Skeletal muscle cell (primary cell): ENCODE measurements around the gene BLZF1.
"Not testable (repeated sequence)": the region's sequence is repeated elsewhere in the genome, so short reads cannot be mapped to it uniquely, and the experiment has no call there.

Experiments used
- DNase-seq: peaks from one replicate; pipeline ENCODE4 v3.0.0-alpha.2; 2010; ENCODE audit warnings: low read depth
- H3K4me3 ChIP-seq: 2 replicates; pipeline ENCODE4 v1.5.1; 2011; ENCODE audit warnings: low read depth, mild to moderate bottlenecking, control low read depth, low read length, moderate library complexity

BLZF1 gene

DNA sequence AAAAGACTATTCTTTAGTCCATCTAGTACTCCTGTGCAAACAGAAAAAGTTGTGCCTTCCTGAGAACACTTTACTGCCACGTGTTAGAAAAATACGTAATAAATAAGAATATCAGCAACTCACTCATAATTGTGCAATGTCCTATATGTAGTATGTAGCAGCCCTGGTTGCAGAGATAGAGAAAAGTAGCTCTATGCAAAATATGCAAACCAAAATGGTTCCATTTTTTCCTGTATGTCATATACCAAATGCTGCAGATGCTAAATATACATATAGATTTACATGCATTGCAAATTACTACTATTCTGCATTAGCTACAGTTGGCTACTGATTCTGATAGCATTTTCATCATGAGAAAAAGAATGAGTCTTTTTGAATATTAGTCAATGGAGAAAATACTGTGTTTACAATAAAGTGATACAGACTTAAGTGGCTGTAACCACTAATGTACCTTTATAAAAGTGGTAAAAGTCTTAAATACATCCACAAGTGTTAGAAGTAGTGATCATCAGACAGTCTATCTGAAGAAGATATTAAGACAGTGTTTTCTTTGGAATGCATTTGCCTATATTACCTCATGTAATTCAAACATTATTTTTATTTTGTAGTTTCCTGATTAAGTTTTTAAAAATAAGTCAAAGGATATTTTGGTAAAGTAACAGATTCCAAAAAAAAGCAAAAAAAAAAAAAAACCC, 20.2 kb upstream of the BLZF1 start:
- no peak for DNase-seq
- H3K4me3 ChIP-seq = no peak overlapping the region

DNA sequence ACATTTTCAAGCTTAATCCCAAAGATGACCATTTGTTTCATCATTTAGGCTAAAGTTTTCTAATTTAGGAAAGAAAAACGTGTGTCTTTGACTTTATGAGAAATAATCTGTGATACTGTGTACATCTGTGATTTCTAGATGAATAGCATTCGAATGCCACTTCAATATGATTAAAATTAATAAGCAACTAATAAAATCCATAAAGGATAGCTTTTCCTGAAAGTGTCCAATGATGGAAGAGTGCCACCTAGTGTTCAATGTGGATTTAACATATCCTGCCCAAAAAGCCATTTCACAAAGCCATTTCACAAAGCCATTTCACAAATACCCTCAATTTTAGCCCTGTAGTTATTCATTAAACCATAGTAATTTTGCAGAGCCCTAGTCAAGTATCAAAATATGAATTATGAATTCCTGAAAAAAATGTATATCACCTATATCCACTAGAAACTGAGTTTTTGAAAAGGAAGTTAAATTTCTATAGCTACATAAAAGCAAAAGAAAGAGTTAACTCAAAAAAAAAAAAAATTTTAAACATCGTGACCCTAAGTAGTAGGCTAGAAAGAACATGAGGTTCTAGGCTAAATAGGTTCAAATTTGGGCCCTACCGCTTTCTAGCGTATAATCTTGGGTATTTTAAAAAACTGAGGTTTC, 19.5 kb upstream of the BLZF1 start:
- H3K4me3 ChIP-seq = no peak overlapping the region
- no peak for DNase-seq

DNA sequence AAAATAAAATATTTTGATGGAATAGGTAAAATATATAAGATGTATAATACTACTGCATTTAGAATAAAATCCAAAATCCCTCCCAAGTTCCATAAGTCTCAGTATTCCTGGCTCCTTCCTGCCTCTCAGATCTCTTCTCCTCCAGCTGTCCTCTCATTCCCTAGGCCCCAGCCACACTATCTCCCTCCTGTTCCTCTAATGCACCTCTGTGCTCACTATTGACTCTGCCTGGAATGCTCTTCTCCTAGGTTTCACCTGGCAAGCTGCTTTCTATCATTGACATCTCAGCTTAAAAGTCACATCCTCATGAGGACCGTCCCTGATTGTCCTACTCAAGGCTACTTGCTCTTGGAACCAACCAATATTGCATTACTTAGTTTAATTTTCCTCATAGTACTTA, 7.6 kb upstream of the BLZF1 start:
- no peak for DNase-seq
- H3K4me3 ChIP-seq = no peak overlapping the region

DNA sequence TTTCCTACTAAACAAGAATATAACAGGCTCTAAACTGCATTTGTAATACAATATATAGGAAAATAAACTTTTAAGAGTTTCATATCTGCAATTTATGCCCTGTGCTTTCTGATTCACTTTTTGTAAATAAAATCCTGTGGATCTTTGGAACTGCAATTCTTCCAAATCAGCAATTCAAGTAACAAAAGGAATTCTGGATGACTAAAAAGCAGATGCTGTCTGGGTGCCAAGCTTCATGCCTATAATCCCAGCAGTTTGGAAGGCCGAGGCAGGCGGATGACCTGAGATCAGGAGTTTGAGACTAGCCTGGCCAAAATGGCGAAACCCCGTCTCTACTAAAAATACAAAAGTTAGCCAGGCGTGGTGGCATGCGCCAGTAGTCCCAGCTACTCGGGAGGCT, 6.7 kb upstream of the BLZF1 start:
- DNase-seq = no peak
- no peak overlapping the region for H3K4me3 ChIP-seq

DNA sequence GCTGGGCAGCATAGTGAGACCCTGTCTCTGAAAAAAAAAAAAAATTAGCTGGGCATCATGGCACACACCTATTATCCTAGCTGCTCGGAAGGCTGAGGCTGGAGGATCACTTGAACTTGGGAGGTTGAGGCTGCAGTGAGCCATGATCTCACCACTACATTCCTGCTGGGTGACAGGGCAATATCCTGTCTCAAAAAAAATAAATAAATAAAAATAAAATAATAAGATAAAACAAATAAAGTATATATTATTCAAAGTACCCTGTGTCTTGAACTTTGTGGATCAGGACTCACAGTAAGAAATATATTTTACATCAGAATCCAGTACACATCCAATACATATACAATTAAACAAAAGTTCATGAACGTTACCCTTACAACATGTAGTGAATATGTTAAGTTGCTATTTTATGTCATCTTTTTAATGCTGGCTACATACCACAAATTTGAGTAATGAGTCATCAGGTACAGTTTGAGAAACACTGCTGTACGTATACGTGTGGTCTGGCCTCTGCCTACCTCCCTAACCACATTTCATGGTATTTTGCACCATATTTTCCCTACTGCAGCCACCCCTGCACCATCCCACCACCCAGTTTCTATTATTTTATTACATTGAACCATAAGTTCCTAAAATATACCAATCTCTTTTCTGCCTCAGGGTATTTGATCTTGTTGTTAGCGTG, 4.8 kb upstream of the BLZF1 start:
- H3K4me3 ChIP-seq = no peak overlapping the region
- DNase-seq = peak; percentile 83

DNA sequence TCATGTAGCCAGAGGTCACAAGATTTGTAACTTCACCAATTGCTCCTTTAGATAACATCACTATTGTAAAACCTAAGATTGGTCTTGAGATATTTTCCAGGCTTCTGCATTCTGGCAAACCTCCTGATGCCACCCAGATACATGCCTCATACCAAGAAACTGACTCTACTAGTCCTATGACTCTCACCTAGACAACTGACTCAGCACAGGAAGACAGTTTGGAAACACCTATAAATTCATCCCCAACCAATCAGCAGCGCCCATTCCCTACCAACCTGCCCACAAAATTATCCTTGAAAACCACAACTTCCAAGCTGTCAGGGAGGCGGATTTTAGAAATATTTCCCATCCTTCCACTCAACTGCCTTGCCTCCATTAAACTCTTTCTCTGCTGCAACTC, 3.0 kb upstream of the BLZF1 start:
- DNase-seq = no peak

DNA sequence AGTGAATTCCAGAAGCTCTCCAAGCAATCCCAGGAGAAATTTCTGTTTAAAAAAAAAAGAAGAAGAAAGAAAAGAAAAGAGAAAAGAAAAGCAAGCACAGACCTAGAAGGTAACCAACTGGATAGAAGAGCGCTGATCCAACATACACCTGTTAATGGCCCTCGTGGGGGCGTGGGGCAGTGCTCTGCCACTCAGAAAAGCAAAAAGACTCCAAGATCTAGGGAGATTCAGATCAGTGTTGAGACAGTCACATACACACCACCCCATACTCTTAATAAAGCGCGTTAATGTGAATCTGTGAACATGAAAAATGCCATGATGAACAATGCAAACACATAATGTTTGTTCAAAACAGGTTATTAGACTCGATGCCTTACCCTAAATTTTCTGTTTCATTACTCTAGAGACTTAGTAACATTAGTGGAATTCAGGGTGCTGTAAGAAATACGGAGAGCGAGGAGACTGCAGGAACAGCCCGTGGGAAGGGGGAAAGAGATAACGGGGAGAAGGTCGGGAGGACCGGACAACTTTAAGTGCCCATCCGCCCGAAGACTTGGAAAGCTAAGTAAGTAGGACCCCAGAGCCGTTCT, 804 bp upstream of the BLZF1 start:
- H3K4me3 ChIP-seq = peak overlapping the region; percentile 89
- DNase-seq = no peak

More for the DNA sequence above, 3.0 kb upstream of the BLZF1 start:
- no peak overlapping the region for H3K4me3 ChIP-seq

DNA sequence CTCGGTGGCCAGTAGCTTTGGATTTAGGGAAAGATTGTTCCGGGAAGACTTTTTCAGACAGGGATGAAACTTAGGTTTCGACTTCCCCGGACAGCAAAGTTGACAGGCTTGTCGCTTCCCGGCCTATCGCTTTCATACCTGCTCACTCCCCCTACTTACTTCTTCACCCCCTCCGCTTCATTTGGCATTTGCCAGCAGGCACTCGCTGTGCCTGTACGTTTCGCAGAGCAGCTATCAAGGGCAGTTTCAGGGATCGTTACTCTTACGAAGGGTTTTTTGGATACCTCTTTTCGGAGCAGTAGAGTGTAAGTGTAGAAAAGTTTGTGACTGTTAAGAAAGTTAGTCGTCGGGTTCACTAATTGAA, 393 bp downstream of the BLZF1 start:
- peak overlapping the region; percentile 89 for H3K4me3 ChIP-seq
- DNase-seq = no peak

DNA sequence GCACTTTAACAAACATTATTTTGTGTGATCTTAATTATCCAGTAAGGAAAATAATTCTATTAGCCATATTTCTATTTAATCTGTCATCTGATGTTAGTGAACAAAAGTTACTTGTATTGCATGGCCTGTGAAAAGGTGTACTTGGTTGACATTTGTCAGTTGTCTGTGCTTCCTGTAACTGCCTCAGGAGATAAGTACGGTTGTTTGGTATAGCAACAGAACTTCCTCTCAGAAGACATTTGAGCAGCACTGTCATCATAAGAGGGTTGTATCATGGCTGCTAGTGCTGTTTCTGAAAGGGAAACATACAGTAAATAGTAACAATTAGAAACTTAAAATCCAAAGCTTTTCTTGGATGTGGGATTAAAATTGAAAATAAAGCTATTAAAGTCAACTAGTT, 3.4 kb downstream of the BLZF1 start:
- H3K4me3 ChIP-seq = no peak overlapping the region
- no peak for DNase-seq

DNA sequence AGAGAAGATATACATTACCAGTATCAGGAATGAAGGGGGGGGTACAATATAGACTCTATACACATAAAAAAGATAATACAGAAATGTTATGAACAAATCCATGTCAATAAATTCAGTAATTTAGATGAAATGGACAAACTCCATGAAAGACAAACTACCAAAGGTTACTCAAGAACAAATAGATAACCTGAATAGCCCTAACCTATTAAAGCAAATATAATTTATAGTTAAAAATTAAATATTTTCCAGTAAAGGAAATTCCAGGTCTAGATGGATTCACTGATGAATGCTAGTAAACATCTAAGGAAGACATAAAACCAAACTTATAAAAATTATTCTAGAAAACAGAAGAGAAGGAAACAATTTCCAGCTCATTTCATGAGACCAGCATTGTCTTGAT, 13.2 kb downstream of the BLZF1 start:
- no peak for DNase-seq

DNA sequence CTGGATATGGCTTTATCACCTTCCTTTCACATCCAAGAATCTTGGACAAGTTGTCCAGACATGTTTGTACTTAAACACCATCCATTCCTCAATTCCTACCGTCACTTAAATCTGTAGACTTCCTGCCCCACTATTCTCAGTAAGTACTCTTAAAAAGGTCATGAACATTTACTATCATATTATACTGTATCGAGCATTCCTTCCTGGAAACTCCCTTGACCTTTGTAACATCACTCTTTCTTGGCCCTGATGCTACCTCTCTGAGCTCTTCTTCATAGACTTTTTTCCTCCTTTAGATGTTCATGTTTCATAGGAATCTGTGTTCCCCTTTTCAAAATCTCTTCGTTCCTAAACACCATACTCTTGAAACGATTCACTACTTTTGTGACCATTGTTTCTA, 15.5 kb downstream of the BLZF1 start:
- DNase-seq = no peak
- no peak overlapping the region for H3K4me3 ChIP-seq

More for the DNA sequence above, 13.2 kb downstream of the BLZF1 start:
- H3K4me3 ChIP-seq = no peak overlapping the region

DNA sequence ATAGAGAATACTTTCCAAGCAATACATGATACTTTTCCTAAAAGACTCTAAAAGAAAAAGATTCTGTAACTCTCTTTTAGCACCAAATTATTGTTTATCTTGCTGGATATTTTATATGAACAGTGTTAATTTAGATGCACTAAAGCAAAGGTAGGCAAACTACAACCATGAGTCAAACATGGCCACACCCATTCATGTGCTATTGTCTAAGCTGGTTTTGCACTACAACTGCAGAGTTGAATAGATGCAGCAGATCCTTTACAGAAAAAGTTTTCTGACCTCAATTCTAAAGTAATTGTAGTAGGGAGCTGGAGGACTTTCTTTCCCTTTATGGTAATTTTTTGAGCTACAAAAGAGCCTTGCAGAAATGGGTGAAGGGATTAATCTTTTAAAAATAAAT, 19.4 kb downstream of the BLZF1 start:
- DNase-seq = no peak

DNA sequence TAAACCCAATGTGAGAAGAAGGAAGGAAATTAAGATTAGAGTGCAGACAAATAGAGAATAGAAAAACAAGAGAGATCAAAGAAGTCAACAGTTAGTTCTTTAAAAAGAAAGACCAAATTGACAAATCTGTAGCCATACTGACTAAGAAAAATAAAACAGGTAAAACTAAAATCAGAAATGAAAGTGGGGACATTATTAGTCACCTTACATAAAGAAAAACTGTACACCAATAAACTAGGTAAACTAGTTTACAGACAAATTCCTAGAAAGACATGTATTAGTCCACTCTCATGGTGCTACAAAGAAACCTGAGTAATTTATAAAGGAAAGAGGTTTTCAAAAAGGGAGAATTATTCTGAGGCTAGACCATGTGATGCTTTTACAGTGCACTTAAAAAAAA, 22.3 kb downstream of the BLZF1 start:
- DNase-seq = no peak
- no peak overlapping the region for H3K4me3 ChIP-seq

More for the DNA sequence above, 19.4 kb downstream of the BLZF1 start:
- no peak overlapping the region for H3K4me3 ChIP-seq

DNA sequence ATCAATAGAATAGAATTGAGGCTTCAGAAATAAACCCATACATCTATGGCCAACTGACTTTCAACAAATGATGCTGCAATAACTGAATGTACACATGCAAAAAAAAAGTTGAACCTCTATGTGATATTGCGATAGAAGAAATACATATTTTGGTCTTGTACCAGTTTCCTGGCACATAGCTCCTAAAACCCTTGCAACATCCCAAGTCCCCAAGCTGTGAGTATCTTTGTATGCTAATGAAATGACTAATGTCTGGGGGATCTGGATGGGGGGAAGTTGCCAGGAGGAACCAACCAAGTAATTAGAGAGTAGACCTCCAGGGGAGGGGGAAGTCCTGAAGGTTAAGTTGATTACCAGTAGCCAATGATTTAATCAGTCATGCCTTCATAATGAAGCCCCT, 24.4 kb downstream of the BLZF1 start:
- DNase-seq = no peak
- H3K4me3 ChIP-seq = no peak overlapping the region

DNA sequence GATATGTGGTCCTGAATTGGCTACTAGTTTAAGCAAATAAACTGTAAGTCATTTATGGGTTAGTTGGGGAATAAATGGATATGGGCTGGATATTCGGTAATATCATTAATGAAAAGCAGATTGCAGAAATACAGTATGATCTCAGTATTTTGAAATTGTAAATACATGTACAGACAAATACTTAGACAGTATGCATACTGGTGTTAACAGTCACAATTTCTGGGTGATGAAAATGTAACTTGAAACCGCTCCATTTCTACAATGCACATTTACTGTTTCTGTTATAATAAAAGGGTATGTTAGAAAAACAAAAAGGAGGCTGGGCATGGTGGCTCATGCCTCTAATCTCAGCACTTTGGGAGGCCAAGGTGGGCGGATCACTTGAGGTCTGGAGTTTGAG, 28.0 kb downstream of the BLZF1 start:
- H3K4me3 ChIP-seq = no peak overlapping the region
- no peak for DNase-seq

DNA sequence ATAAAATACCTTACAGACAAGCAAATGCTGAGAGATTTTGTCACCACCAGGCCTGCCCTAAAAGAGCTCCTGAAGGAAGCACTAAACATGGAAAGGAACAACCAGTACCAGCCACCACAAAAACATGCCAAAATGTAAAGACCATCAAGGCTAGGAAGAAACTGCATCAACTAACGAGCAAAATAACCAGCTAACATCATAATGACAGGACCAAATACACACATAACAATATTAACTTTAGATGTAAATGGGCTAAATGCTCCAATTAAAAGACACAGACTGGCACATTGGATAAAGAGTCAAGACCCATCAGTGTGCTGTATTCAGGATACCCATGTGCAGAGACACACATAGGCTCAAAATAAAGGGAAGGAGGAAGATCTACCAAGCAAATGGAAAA, 34.6 kb downstream of the BLZF1 start:
- H3K4me3 ChIP-seq, DNase-seq: not testable (repeated sequence)

DNA sequence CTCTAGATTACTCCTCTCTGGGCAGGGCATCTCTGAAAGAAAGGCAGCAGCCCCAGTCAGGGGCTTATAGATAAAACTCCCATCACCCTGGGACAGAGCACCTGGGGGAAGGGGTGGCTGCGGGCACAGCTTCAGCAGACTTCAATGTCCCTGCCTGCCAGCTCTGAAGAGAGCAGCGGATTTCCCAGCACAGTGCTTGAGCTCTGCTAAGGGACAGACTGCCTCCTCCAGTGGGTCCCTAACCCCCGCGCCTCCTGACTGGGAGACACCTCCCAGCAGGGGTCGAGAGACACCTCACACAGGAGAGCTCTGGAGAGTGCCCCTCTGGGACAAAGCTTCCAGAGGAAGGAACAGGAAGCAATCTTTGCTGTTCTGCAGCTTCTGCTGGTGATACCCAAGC, 40.3 kb downstream of the BLZF1 start:
- DNase-seq, H3K4me3 ChIP-seq: not testable (repeated sequence)

DNA sequence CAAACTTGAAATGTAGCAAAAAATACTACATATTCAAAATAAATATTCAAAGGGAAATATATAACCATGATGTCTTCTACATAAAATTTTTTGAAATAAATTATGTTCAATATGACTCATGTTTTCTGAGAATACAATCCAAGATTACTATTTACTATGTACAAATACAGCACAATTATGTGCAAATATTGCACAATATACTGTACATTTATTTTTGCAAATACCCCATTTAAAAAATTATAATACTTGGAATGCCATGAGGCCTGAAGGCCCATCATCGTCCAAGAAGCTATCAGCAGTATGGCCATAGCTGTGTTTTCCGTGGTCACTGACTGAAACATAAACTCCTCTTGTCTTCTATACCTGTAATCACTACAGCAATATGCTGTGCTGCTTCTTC, 47.0 kb downstream of the BLZF1 start:
- DNase-seq = no peak
- H3K4me3 ChIP-seq = no peak overlapping the region

DNA sequence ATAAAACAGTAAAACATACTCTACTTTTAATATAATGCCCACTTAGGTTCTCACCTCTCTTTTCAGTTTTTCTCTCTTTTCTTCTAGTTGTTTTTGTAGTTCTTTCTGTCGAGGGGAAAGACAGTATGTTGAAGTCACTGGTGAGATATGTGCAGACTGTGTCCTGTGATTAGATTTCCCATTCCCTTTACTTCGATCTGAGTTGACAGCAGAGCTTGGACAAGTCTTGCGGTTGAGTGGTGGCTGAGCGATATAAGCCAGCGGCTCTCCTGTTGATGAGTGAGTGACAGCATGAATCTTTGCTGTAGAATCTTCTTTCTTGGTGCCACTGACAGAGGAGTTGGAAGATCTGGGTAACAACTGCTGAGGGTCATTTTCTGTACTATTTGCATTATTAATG, 53.3 kb downstream of the BLZF1 start:
- DNase-seq = no peak
- no peak overlapping the region for H3K4me3 ChIP-seq

DNA sequence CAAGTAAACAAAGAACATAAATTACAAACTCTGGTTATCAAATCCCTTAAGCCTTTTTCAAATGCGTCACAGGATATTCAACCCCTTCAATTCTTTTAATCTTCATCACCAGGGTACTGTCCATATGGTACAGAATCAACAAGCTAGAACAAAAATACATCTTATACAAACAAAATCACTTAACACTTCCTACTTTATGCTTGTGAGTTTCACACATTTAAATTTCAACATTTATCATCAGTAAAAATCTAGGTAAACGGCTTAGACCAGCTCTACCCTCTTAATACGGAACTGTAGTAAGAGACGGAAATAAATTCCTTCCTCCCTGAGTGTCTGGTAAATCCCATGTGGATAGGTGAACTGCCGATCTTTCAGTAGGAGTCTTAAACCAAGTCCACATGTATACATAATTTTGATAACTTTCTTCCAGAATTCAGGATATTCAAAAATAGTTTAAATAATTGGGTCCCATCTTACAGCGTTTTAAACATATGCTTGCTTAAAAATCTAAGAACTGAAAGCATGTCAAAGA, 58.2 kb downstream of the BLZF1 start:
- H3K4me3 ChIP-seq = peak overlapping the region; percentile 69
- DNase-seq = no peak
